Activated CD8-positive, alpha-beta T cell treated with anti-CD3 and anti-CD28 coated beads for 36 hours (primary cell): ENCODE results near the gene CABP2. TPM values are rescaled to one million over a fixed set of nuclear protein-coding genes. Genes with fewer than 3 reads are reported as not detected.

Experiments
- ATAC-seq: fragments of 200-7000 bp; cut with Tn5 transposase; one replicate; pipeline ENCODE4 v1.10.0; 2021; ENCODE audit warnings: mild to moderate bottlenecking, moderate library complexity
- CTCF ChIA-PET: fragments of 350-600 bp; sonication (Branson Sonifier 250); formaldehyde crosslinking; loops from one replicate; lab custom pipeline; 2021; ENCODE audit warnings: antibody characterized with exemption; lab: Charles Lee
- POLR2A ChIA-PET: fragments of 350-600 bp; sonication (Branson Sonifier 250); formaldehyde crosslinking; loops from one replicate; lab custom pipeline; 2021; ENCODE audit warnings: antibody characterized with exemption; lab: Charles Lee
- DNase-seq: peaks from one replicate; pipeline ENCODE4 v3.0.0-alpha.2; 2020
- H3K27ac Mint-ChIP-seq: one replicate; pipeline ENCODE4 v1.8.0; 2021; ENCODE audit warnings: mild to moderate bottlenecking, mixed read lengths
- H3K27me3 Mint-ChIP-seq: one replicate; pipeline ENCODE4 v1.8.0; 2021; ENCODE audit warnings: mixed read lengths
- H3K36me3 Mint-ChIP-seq: one replicate; pipeline ENCODE4 v1.8.0; 2021; ENCODE audit warnings: low read depth, mixed read lengths
- H3K4me1 Mint-ChIP-seq: one replicate; pipeline ENCODE4 v1.8.0; 2021; ENCODE audit warnings: low read depth, mixed read lengths
- H3K4me3 Mint-ChIP-seq: one replicate; pipeline ENCODE4 v1.8.0; 2021; ENCODE audit warnings: mild to moderate bottlenecking, moderate library complexity, mixed read lengths
- H3K9me3 Mint-ChIP-seq: one replicate; pipeline ENCODE4 v1.8.0; 2021; ENCODE audit warnings: mixed read lengths
- CTCF ChIP-seq: fragments of 200-600 bp; IDR thresholded peaks from one replicate; pipeline ENCODE4 v1.8.0; 2022; ENCODE audit warnings: antibody characterized with exemption, mild to moderate bottlenecking
- intact Hi-C: fragments of 100-400 bp; cut with micrococcal nuclease; formaldehyde crosslinking; loops from one replicate; pipeline ENCODE4 v1.10.0; 2022
- total RNA-seq, 2 experiments: library from RNA; stranded (reverse); gene quantifications; one replicate each; pipeline ENCODE4 v1.2.3, GENCODE V29; 2021

CABP2 gene
- total RNA-seq, 2 experiments from 2014 or later = not detected

- Mint-ChIP-seq H3K27me3 (peaks cover 2% of the 10 kb centered on the region), H3K4me3 (no peak overlapping the region), H3K4me1 (no peaks in the 10 kb centered on the region), H3K9me3 (no peaks in the 10 kb centered on the region), H3K27ac (no peak overlapping the region), H3K36me3 (no peaks in the 10 kb centered on the region)
- ChIA-PET POLR2A (no interaction called here), CTCF (no interaction called here)
- no peak for TF ChIP-seq CTCF
- DNase-seq = no peak
- intact Hi-C loops = no loop called here
- no peak for ATAC-seq
Observed at GRCh38 chr11:67522338-67522737, 908 bp downstream of the CABP2 start.

DNA sequence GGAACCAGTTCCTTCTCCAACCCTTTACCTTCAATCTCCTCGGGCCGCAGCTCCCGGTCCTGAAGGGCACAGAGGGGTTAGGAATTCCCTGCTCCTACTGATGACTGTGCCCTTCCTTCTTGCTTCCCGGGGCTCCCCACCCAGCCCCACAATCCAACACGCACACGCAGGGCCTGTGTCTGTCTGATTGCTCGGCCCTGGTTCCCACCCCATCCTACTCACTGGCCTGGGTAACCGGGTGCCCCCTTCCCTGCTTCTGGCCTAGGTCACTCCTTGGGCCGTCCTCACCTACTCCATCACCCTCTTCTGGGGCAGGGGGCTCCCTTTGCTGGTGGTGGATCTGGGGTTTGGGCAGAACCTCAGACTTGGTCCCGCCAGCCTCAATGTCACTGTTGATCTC lies 1.3 kb downstream of the CABP2 start:
- Mint-ChIP-seq H3K36me3 (no peaks in the 10 kb centered on the region), H3K4me1 (no peaks in the 10 kb centered on the region), H3K9me3 (no peaks in the 10 kb centered on the region), H3K27me3 (no peaks in the 10 kb centered on the region), H3K4me3 (no peak overlapping the region), H3K27ac (no peak overlapping the region)
- ATAC-seq (no peak), DNase-seq (no peak)
- CTCF ChIA-PET = no interaction called here
- POLR2A ChIA-PET = no interaction called here
- intact Hi-C loops = no loop called here
- no peak for TF ChIP-seq CTCF

GRCh38 chr11:67520856-67521824 lies 2.1 kb downstream of the CABP2 start:
- no peaks in the 10 kb centered on the region for H3K9me3 Mint-ChIP-seq
- no peak overlapping the region for H3K4me3 Mint-ChIP-seq
- ChIA-PET POLR2A (no interaction called here), CTCF (interaction anchor here (0.7 kb wide), 1 partner anchor 69 kb away, joined by 3 read pairs; no protein-coding TSS in a partner anchor)
- H3K4me1 Mint-ChIP-seq = no peaks in the 10 kb centered on the region
- DNase-seq (no peak), ATAC-seq (no peak)
- H3K27me3 Mint-ChIP-seq = no peaks in the 10 kb centered on the region
- intact Hi-C loops = no loop called here
- TF ChIP-seq CTCF = no peak
- no peak overlapping the region for H3K27ac Mint-ChIP-seq
- no peaks in the 10 kb centered on the region for H3K36me3 Mint-ChIP-seq

DNA sequence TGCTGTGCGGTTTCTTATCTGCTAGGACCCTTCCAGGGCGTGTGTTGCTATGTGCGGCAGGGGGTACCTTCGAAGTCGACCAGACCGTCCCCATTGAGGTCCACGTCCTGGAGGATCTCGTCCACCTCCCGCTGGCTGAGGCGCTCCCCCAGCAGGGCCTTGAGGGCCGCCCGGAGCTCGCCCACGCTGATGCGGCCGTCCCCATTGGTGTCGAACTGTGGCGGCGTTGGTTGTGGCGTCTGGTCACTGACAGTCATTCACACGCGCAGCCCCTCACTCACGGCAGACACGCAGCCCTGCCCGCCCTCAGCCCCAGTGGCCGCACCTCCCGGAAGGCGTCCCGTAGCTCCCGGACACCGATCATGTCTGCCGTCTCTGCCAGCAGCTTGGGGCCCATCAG lies 3.5 kb downstream of the CABP2 start:
- H3K4me1 Mint-ChIP-seq = no peaks in the 10 kb centered on the region
- CTCF ChIA-PET = no interaction called here
- no peak for TF ChIP-seq CTCF
- no peak overlapping the region for H3K4me3 Mint-ChIP-seq
- no peaks in the 10 kb centered on the region for H3K27me3 Mint-ChIP-seq
- no peaks in the 10 kb centered on the region for H3K9me3 Mint-ChIP-seq
- intact Hi-C loops = no loop called here
- no peaks in the 10 kb centered on the region for H3K36me3 Mint-ChIP-seq
- DNase-seq (no peak), ATAC-seq (no peak)
- POLR2A ChIA-PET = no interaction called here
- no peak overlapping the region for H3K27ac Mint-ChIP-seq
